GM12878 (cell line): ENCODE results near the gene CDC42BPB. TPM values are rescaled to one million over a fixed set of nuclear protein-coding genes. Genes with fewer than 3 reads are reported as not detected.

Experiments
- ATAC-seq: fragments of 200-7000 bp; cut with Tn5 transposase; 3 replicates; pipeline ENCODE4 v1.9.1; 2020; ENCODE audit warnings: mild to moderate bottlenecking, moderate library complexity
- BruUV-seq: library from RNA; stranded (reverse); fragments of 400-500 nt; replicated peaks from 2 replicates; lab custom pipeline; 2021; lab: Mats Ljungman, UMichigan
- CTCF ChIA-PET: fragments of 300-600 bp; sonication (Branson Sonifier 250); formaldehyde crosslinking; extraction: SDS; loops from one replicate; lab custom pipeline; 2021; ENCODE audit warnings: inconsistent platforms; lab: Yijun Ruan, JAX
- POLR2A ChIA-PET: fragments of 350-600 bp; formaldehyde crosslinking; extraction: SDS; loops from one replicate; lab custom pipeline; 2021; ENCODE audit warnings: inconsistent platforms; lab: Charles Lee
- RAD21 ChIA-PET: fragments of 300-600 bp; sonication (Branson Sonifier 250); formaldehyde crosslinking; loops from one replicate; lab custom pipeline; 2023; ENCODE audit warnings: antibody characterized with exemption; ENCODE audit not compliant: unreplicated experiment; lab: Charles Lee
- SMC1A ChIA-PET: fragments of 300-600 bp; sonication (Branson Sonifier 250); formaldehyde crosslinking; loops from one replicate; lab custom pipeline; 2023; ENCODE audit not compliant: unreplicated experiment, uncharacterized antibody; lab: Charles Lee
- DNase-seq: peaks from one replicate; pipeline ENCODE4 v3.0.0-alpha.2; 2011; ENCODE audit warnings: low read depth, low spot score
- FAIRE-seq: peaks from 3 replicates; lab custom pipeline; 2011; peaks lifted over from hg19 to GRCh38; lab: Jason Lieb, UNC
- H2AFZ ChIP-seq: 2 replicates; pipeline ENCODE4 v1.6.0; 2011; ENCODE audit warnings: low read depth, low read length, control low read depth; ENCODE audit not compliant: control insufficient read depth
- H3K27ac ChIP-seq: 2 replicates; pipeline ENCODE4 v1.5.1; 2011; ENCODE audit warnings: control low read depth; ENCODE audit not compliant: control insufficient read depth, insufficient read depth
- H3K27me3 ChIP-seq, 2 experiments: replicated peaks in 1 of 2; 2 replicates each; pipeline versions ENCODE4 v1.6.0 to v1.6.1; 2011; ENCODE audit warnings: low read length in 1 of 2; ENCODE audit not compliant: control insufficient read depth in 2 of 2, insufficient read depth in 2 of 2
- H3K36me3 ChIP-seq, 2 experiments: 2 replicates each; pipeline ENCODE4 v1.5.1; 2011; ENCODE audit warnings: low read length in 1 of 2; ENCODE audit not compliant: control insufficient read depth in 2 of 2, insufficient read depth in 2 of 2
- H3K4me1 ChIP-seq: 2 replicates; pipeline ENCODE4 v1.6.1; 2011; ENCODE audit warnings: mild to moderate bottlenecking, low read length, moderate library complexity, mixed read lengths; ENCODE audit not compliant: control insufficient read depth, insufficient read depth
- H3K4me2 ChIP-seq: 2 replicates; pipeline ENCODE4 v1.6.0; 2011; ENCODE audit warnings: control low read depth; ENCODE audit not compliant: control insufficient read depth, insufficient read depth
- H3K4me3 ChIP-seq: fragments of 200-600 bp; sonication (generic); 2 replicates; pipeline ENCODE4 v1.5.1; 2016
- H3K79me2 ChIP-seq: 2 replicates; pipeline ENCODE4 v1.6.0; 2011; ENCODE audit warnings: low read length; ENCODE audit not compliant: control insufficient read depth, insufficient read depth
- H3K9ac ChIP-seq: 2 replicates; pipeline ENCODE4 v1.8.0; 2011; ENCODE audit warnings: low read length, control low read depth, mixed read lengths; ENCODE audit not compliant: control insufficient read depth, insufficient read depth
- H3K9me3 ChIP-seq: replicated peaks from 3 replicates; pipeline ENCODE4 v1.5.1; 2011; ENCODE audit warnings: mild to moderate bottlenecking, low read length; ENCODE audit not compliant: control insufficient read depth, insufficient read depth
- H4K20me1 ChIP-seq: 2 replicates; pipeline ENCODE4 v1.6.0; 2011; ENCODE audit not compliant: control insufficient read depth, insufficient read depth
- DPF2 ChIP-seq: fragments of 450-650 bp; IDR thresholded peaks from 2 replicates; pipeline ENCODE4 v1.6.1; 2017; ENCODE audit warnings: mild to moderate bottlenecking
- IKZF1 ChIP-seq: fragments of 450-650 bp; conservative IDR thresholded peaks from 2 replicates; pipeline ENCODE4 v1.6.1; 2017; ENCODE audit warnings: antibody characterized with exemption, mild to moderate bottlenecking
- IKZF2 ChIP-seq, 2 experiments: fragments of 450-650 bp; IDR thresholded peaks; 2 replicates each; pipeline ENCODE4 v1.6.1; 2017; ENCODE audit warnings: mild to moderate bottlenecking in 2 of 2, moderate library complexity in 2 of 2
- POLR2AphosphoS5 ChIP-seq: IDR thresholded peaks from 2 replicates; pipeline ENCODE4 v1.6.1; 2011; ENCODE audit warnings: mild to moderate bottlenecking, low read length, inconsistent platforms
- RUNX3 ChIP-seq: IDR thresholded peaks from 2 replicates; pipeline ENCODE4 v1.6.1; 2012; ENCODE audit warnings: low read length, inconsistent platforms
- SIN3A ChIP-seq: IDR thresholded peaks from 2 replicates; pipeline ENCODE4 v1.6.1; 2012; ENCODE audit warnings: low read depth, low read length, improper control_type of control experiment
- SPI1 ChIP-seq: IDR thresholded peaks from 2 replicates; pipeline ENCODE4 v1.6.1; 2011; ENCODE audit warnings: low read depth, mild to moderate bottlenecking, low read length, moderate library complexity, borderline replicate concordance; ENCODE audit not compliant: insufficient read depth
- TCF3 ChIP-seq: IDR thresholded peaks from 2 replicates; pipeline ENCODE4 v1.6.1; 2012; ENCODE audit warnings: low read depth, mild to moderate bottlenecking, low read length, borderline replicate concordance; ENCODE audit not compliant: insufficient read depth
- ZSCAN29 ChIP-seq: fragments of 450-650 bp; IDR thresholded peaks from 2 replicates; pipeline ENCODE4 v1.6.1; 2017; ENCODE audit warnings: mild to moderate bottlenecking, moderate library complexity
- WGBS: methylation state at CpG from one replicate; pipeline ENCODE4 v1.1.6; 2016; ENCODE audit warnings: low lambda C conversion rate; ENCODE audit not compliant: insufficient replicate concordance, insufficient coverage; ENCODE audit errors: missing lambda C conversion rate; 5-methylcytosine and 5-hydroxymethylcytosine counted together
- in situ Hi-C: fragments of 300-500 bp; cut with MboI; formaldehyde crosslinking; loops from 9 replicates; pipeline ENCODE4 v1.14.3; 2018; ENCODE audit warnings: mixed read lengths
- intact Hi-C: fragments of 100-400 bp; cut with micrococcal nuclease; formaldehyde crosslinking; loops from one replicate; pipeline ENCODE4 v1.14.2; 2022; ENCODE audit not compliant: unreplicated experiment
- polyA plus RNA-seq, 11 experiments: library from polyadenylated mRNA; depleted of rRNA in 4 of 11; unstranded in 6 of 11; stranded (reverse) in 5 of 11; fragments of >200 nt; fragmentation: Nextera tagmentation in 4 of 11; fragmentation: Illumina TruSeq in 1 of 11; extraction: Ambion mirVana in 4 of 11; extraction: Trizol in 1 of 11; gene quantifications; 1 replicate in 1 of 11; 2 replicates in 10 of 11; pipeline versions ENCODE4 v1.2.1 to v1.2.3, GENCODE V29; 2011 to 2016; ENCODE audit warnings: inconsistent platforms in 2 of 11, missing spikeins in 2 of 11, low read depth in 1 of 11
- total RNA-seq, 4 experiments: library from RNA; depleted of rRNA in 3 of 4; stranded (reverse); fragments of >200 nt in 3 of 4; fragmentation: Illumina TruSeq in 1 of 4; extraction: Trizol in 1 of 4; gene quantifications; 2 replicates each; pipeline versions ENCODE4 v1.2.1 to v1.2.3, GENCODE V29; 2013 to 2021
- TF ChIP-seq, protein P1 (sequence below): fragments of 450-650 bp; IDR thresholded peaks from 2 replicates; pipeline ENCODE4 v1.6.1; 2016; ENCODE audit warnings: mild to moderate bottlenecking

Gene CDC42BPB
- total and polyA plus RNA-seq, 10 of the 15 experiments (the other 5 are each of a cell fraction or from before 2014, with no cell fraction given): 0.42 to 22.1 (median 13.3) TPM

DNA sequence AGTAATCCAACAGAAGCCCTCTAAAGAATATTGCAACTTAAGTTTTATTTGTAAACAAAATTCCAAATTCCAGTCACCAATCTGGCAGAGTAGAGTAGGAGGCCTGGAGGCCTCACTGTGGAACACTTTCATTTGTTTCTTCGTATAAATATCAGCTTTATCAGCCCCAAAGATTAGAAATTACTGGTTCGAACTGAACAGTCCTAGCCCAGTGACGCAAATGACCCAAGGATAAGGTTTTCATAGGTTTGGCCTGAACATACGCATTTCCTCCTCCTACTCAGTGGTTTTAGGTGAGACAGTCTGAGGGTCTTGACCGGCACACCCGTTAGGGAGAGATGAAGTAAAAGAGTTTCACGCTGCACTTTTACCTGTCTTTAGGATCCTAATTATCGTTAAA is 1.7 kb downstream of the CDC42BPB start:
- intact Hi-C loops (loop anchor here (1.0 to 10.0 kb wide), 2 partner anchors 27 to 361 kb away; no protein-coding TSS in a partner anchor), in situ Hi-C loops (no loop called here)
- BruUV-seq: TSS peak; percentile 78
- no peak for FAIRE-seq
- H2AFZ ChIP-seq: no peak overlapping the region
- no peaks in the 10 kb centered on the region for H4K20me1 ChIP-seq
- peaks cover 7% of the 10 kb centered on the region for H3K4me1 ChIP-seq
- no peaks in the 10 kb centered on the region for H3K27me3 ChIP-seq
- peak overlapping the region; percentile 2; the same call in 1 of the 2 replicates for H3K9ac ChIP-seq
- peaks cover 49% of the 10 kb centered on the region for H3K79me2 ChIP-seq
- 81% methylated on average over 8 of the region's 8 CpGs for WGBS
- no peak for DNase-seq
- ChIA-PET SMC1A (interaction anchor here (1.0 to 1.3 kb wide), 2 partner anchors 8 to 43 kb away, joined by 3 read pairs; no protein-coding TSS in a partner anchor), RAD21 (interaction anchor here (1.3 kb wide), 1 partner anchor 18 kb away, joined by 6 read pairs; no protein-coding TSS in a partner anchor), POLR2A (interaction anchor here (0.6 to 0.7 kb wide), 2 partner anchors 23 to 1147 kb away, joined by 3 to 5 read pairs; no protein-coding TSS in a partner anchor), CTCF (interaction anchor here (0.8 kb wide), 1 partner anchor 12 kb away, joined by 3 read pairs; no protein-coding TSS in a partner anchor)
- peak overlapping the region; percentile 86 for H3K4me3 ChIP-seq
- peak overlapping the region; percentile 82; the same call in 1 of the 2 replicates for H3K4me2 ChIP-seq
- H3K27ac ChIP-seq: peak overlapping the region; percentile 60
- H3K36me3 ChIP-seq: no peaks in the 10 kb centered on the region
- H3K9me3 ChIP-seq: no peaks in the 10 kb centered on the region
- no peak for TF ChIP-seq TCF3
- TF ChIP-seq, protein P1, sequence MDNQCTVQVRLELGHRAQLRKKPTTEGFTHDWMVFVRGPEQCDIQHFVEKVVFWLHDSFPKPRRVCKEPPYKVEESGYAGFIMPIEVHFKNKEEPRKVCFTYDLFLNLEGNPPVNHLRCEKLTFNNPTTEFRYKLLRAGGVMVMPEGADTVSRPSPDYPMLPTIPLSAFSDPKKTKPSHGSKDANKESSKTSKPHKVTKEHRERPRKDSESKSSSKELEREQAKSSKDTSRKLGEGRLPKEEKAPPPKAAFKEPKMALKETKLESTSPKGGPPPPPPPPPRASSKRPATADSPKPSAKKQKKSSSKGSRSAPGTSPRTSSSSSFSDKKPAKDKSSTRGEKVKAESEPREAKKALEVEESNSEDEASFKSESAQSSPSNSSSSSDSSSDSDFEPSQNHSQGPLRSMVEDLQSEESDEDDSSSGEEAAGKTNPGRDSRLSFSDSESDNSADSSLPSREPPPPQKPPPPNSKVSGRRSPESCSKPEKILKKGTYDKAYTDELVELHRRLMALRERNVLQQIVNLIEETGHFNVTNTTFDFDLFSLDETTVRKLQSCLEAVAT: 0 out of 2 replicates have a peak, but pooled peaks have one; percentile 47
- ATAC-seq: no peak

DNA sequence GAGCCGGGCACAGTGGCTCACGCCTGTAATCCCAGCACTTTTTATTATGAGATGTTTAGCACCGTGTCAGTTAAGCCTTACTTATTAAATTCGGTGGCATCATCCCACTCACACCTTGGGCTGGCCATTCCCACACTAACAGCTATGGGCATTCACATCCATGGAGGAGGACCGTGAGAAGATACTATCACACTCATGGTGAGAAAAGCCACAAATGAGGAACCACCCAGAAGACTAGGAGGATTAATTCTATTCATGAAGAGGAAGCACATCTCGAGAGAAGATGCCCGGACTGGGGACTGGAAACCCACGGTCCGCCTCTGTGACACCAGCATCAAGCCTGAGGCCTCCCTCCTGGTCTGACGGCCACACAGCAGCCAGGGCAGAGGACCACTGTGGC is 4.9 kb downstream of the CDC42BPB start:
- ChIA-PET POLR2A (interaction anchor here (1.3 kb wide), 1 partner anchor 9 kb away, joined by 4 read pairs; no protein-coding TSS in a partner anchor), CTCF (interaction anchor here (1.0 to 1.7 kb wide), 2 partner anchors 8 to 357 kb away, joined by 4 to 8 read pairs; no protein-coding TSS in a partner anchor), RAD21 (interaction anchor here (1.1 kb wide), 1 partner anchor 21 kb away, joined by 3 read pairs; no protein-coding TSS in a partner anchor), SMC1A (interaction anchor here (0.6 to 1.5 kb wide), 2 partner anchors 9 to 23 kb away, joined by 4 read pairs; no protein-coding TSS in a partner anchor)
- peak overlapping the region; percentile 57; the same call in 1 of the 2 replicates for H3K4me2 ChIP-seq
- intact Hi-C loops (loop anchor here (5.0 to 10.0 kb wide), 2 partner anchors 65 to 358 kb away; no protein-coding TSS in a partner anchor), in situ Hi-C loops (no loop called here)
- H3K27ac ChIP-seq: peak overlapping the region; percentile 55
- H3K4me1 ChIP-seq: peaks cover 7% of the 10 kb centered on the region
- FAIRE-seq (peak; percentile 81), DNase-seq (peak; percentile 53), ATAC-seq (peak; percentile 36)
- no peak overlapping the region for H2AFZ ChIP-seq
- WGBS: 45% methylated on average over 9 of the region's 10 CpGs
- H3K4me3 ChIP-seq: peak overlapping the region; percentile 28
- H3K36me3 ChIP-seq: no peaks in the 10 kb centered on the region
- H3K79me2 ChIP-seq: peaks cover 59% of the 10 kb centered on the region
- BruUV-seq: TSS peak; percentile 20
- no peaks in the 10 kb centered on the region for H4K20me1 ChIP-seq
- no peaks in the 10 kb centered on the region for H3K9me3 ChIP-seq
- no peak overlapping the region; the same call in 1 of the 2 replicates for H3K9ac ChIP-seq
- no peaks in the 10 kb centered on the region for H3K27me3 ChIP-seq
- no peak for TF ChIP-seq SIN3A
- peak; percentile 68; the same call in 1 of the 2 replicates for TF ChIP-seq SPI1
- peak; percentile 41 to 65; a peak in 2 of 4 replicates for TF ChIP-seq IKZF2 (IDR thresholded peaks at IDR 0.05)
- TF ChIP-seq POLR2AphosphoS5: peak; percentile 25; the same call in 1 of the 2 replicates
- TF ChIP-seq IKZF1: peak; percentile 83
- TF ChIP-seq, protein P1: no peak
- peak; percentile 18; the same call in 1 of the 2 replicates for TF ChIP-seq RUNX3
- TF ChIP-seq DPF2: 0 out of 2 replicates have a peak, but pooled peaks have one; percentile 24
- no peak for TF ChIP-seq ZSCAN29
